ENCODE data around the gene UBE2L6. TPM values are rescaled to one million over a fixed set of nuclear protein-coding genes. Genes with fewer than 3 reads are reported as not detected.

Gene UBE2L6
- total RNA-seq (2012; rRNA removed) (34.4 and 37.5 TPM in 2 replicates), polyA plus RNA-seq (2012; rRNA removed) (46.7 and 51.7 TPM in 2 replicates), Bru-seq, nascent RNA (percentile 54 among the genes with signal in this experiment), BruChase-seq, experiment 1, labeled RNA remaining after a 6-hour chase (percentile 61 among the genes with signal in this experiment), BruChase-seq, experiment 2, labeled RNA remaining after a 2-hour chase (percentile 53 among the genes with signal in this experiment)
- 19.3 and 42.1 TPM in 2 replicates for polyA plus RNA-seq (2012; cell fraction: cytosol; rRNA removed)
- 11.5 and 13.0 TPM in 2 replicates for polyA plus RNA-seq (2012; cell fraction: nucleus; rRNA removed; ENCODE audit: low replicate concordance)
- long read RNA-seq, transcript UBE2L6-201 (4 exons, 1,354 nt), result major isoform, 60 of 83 reads
- long read RNA-seq, transcript UBE2L6-205 (3 exons, 605 nt), result minor isoform, 5 of 83 reads
- long read RNA-seq, transcript UBE2L6-202 (4 exons, 1,573 nt), result minor isoform, 11 of 83 reads
- long read RNA-seq, partial matches to known transcripts, result 4 of 83 reads
- long read RNA-seq, other reads (novel, unspliced or antisense), result 2 of 83 reads

- Histone ChIP-seq H4K5ac (ENCODE audit: low read depth, low read length) (peak within 1 kb of the TSS; percentile 75), H3K9ac (ENCODE audit: low read depth, low read length) (peak within 1 kb of the TSS; percentile 85), H4K91ac (ENCODE audit: insufficient read depth, low read depth, low read length) (peak within 1 kb of the TSS; percentile 54), H3K56ac (ENCODE audit: extremely low read depth, insufficient read depth, low read length) (peak within 1 kb of the TSS; percentile 40), H3K27me3 (ENCODE audit: control insufficient read depth, insufficient read depth, low read length) (no peaks in the 10 kb centered on the region), H3K27ac (ENCODE audit: insufficient read depth, low read length) (peak within 1 kb of the TSS; percentile 83), H2BK120ac (ENCODE audit: low read depth, low read length) (peak within 1 kb of the TSS; percentile 49), H3K14ac (replicated peaks; ENCODE audit: low read depth, low read length) (peak within 1 kb of the TSS; percentile 96), H3K4me3 (ENCODE audit: insufficient read depth, low read depth, low read length) (peak within 1 kb of the TSS; percentile 80), H3K9me1 (ENCODE audit: insufficient read depth, low read length) (peaks cover 4% of the 10 kb centered on the region; the same call in 1 of the 2 replicates), H2BK15ac (ENCODE audit: low read depth, low read length) (peak within 1 kb of the TSS; percentile 12; the same call in 1 of the 3 replicates), H3K4ac (ENCODE audit: low read depth, low read length) (peak within 1 kb of the TSS; percentile 80), H2BK5ac (ENCODE audit: low read depth, low read length, poor library complexity, severe bottlenecking) (peak within 1 kb of the TSS; percentile 61), H3K18ac (ENCODE audit: low read depth, low read length) (peak within 1 kb of the TSS; percentile 55), H3K4me2 (ENCODE audit: low read depth, low read length) (peak within 1 kb of the TSS; percentile 98), H2AK5ac (ENCODE audit: low read depth, low read length) (peak within 1 kb of the TSS; percentile 96), H3K23ac (ENCODE audit: low read depth, low read length) (peak within 1 kb of the TSS; percentile 80), H3K36me3 (ENCODE audit: control insufficient read depth, insufficient read depth, low read length) (no peaks in the 10 kb centered on the region), H4K8ac (ENCODE audit: low read depth in 2 of 2, low read length in 2 of 2) (peak within 1 kb of the TSS; percentile 27 to 74; a peak in 3 of 4 replicates), H4K20me1 (ENCODE audit: insufficient read depth, low read length) (0 out of 2 replicates have a peak, but pooled peaks cover under 1% of the 10 kb centered on the region), H3K4me1 (ENCODE audit: control insufficient read depth, insufficient read depth, low read length) (peaks cover 11% of the 10 kb centered on the region), H2BK20ac (ENCODE audit: low read depth, low read length) (peak within 1 kb of the TSS; percentile 56), H2AFZ (replicated peaks; ENCODE audit: low read length, poor library complexity) (peak within 1 kb of the TSS; percentile 98), H3K79me1 (ENCODE audit: low read depth in 1 of 2, low read length in 2 of 2) (peaks cover 6 to 25% of the 10 kb centered on the region in 2 experiments; a peak in 3 of 4 replicates), H3K9me3 (ENCODE audit: control insufficient read depth, insufficient read depth, low read length) (no peaks in the 10 kb centered on the region), H2AK9ac (replicated peaks; ENCODE audit: low read depth, low read length, poor library complexity) (peak within 1 kb of the TSS; percentile 89)
- WGBS, 2 experiments (ENCODE audit: extremely low coverage in 2 of 2, insufficient read length in 1 of 2), result 0% methylated on average over 19 of the region's 92 CpGs; no CpG with 5 or more reads in 1 of the 2 experiments
- BruUV-seq (replicated peaks), result no TSS peak
- dilution Hi-C loops (cut with HindIII; ENCODE audit: low sequenced_read_pairs, unreplicated experiment) (no loop called here), in situ Hi-C loops (cut with MboI; ENCODE audit: low sequenced_read_pairs) (loop anchor here (5.0 kb wide), 1 partner anchor 75 kb away; no protein-coding TSS in a partner anchor), intact Hi-C loops (cut with micrococcal nuclease) (loop anchor here (1.0 to 5.0 kb wide), 4 partner anchors 74 to 945 kb away; no protein-coding TSS in a partner anchor)
- peak; percentile 24; the same call in 1 of the 2 replicates for TF ChIP-seq MAZ (IDR thresholded peaks at IDR 0.05; ENCODE audit: borderline replicate concordance, low read depth, low read length)
- peak; percentile 39 for TF ChIP-seq CTCF (conservative IDR thresholded peaks at IDR 0.05; ENCODE audit: low read depth, low read length)
- TF ChIP-seq CHD1 (IDR thresholded peaks at IDR 0.05; ENCODE audit: low read depth, low read length), result no peak
- no peak for TF ChIP-seq BHLHE40 (IDR thresholded peaks at IDR 0.05; ENCODE audit: low read depth, low read length)
- no peak for TF ChIP-seq POLR2A (IDR thresholded peaks at IDR 0.05; ENCODE audit: low read depth, low read length)
- TF ChIP-seq ELK1 (IDR thresholded peaks at IDR 0.05; ENCODE audit: borderline replicate concordance, low read depth, low read length), result no peak
- peak; percentile 81 for ATAC-seq (ENCODE audit: low read depth)
- CTCF ChIA-PET, result interaction anchor here (0.6 to 2.2 kb wide), 9 partner anchors 9 to 164 kb away, joined by 3 to 34 read pairs (median 5); no protein-coding TSS in a partner anchor
- POLR2A ChIA-PET (ENCODE audit: unreplicated experiment), result interaction anchor here (1.0 to 1.6 kb wide), 2 partner anchors 72 to 73 kb away, joined by 3 to 4 read pairs; no protein-coding TSS in a partner anchor
- DNase-seq, result no peak
Measured at GRCh38 chr11:57567515-57568329, at the start of gene UBE2L6. Gene UBE2L6, minus strand, starts transcription at chr11:57567672. Its CDS starts 61 bp downstream, at chr11:57567611.

All from IMR-90 (cell line).